Stimulated activated CD8-positive, alpha-beta memory T cell treated with anti-CD3 and anti-CD28 coated beads, Interleukin-15, amount 100 ng/mL, for 1 hour (primary cell): Measurements from ENCODE around the gene LCN2.
"Not testable (repeated sequence)": the region's sequence is repeated elsewhere in the genome, so short reads cannot be mapped to it uniquely, and the experiment has no call there.

Experiments used
- DNase-seq: peaks from one replicate; pipeline ENCODE4 v3.0.0-alpha.2; 2020; ENCODE audit warnings: low read depth

Gene LCN2

DNA sequence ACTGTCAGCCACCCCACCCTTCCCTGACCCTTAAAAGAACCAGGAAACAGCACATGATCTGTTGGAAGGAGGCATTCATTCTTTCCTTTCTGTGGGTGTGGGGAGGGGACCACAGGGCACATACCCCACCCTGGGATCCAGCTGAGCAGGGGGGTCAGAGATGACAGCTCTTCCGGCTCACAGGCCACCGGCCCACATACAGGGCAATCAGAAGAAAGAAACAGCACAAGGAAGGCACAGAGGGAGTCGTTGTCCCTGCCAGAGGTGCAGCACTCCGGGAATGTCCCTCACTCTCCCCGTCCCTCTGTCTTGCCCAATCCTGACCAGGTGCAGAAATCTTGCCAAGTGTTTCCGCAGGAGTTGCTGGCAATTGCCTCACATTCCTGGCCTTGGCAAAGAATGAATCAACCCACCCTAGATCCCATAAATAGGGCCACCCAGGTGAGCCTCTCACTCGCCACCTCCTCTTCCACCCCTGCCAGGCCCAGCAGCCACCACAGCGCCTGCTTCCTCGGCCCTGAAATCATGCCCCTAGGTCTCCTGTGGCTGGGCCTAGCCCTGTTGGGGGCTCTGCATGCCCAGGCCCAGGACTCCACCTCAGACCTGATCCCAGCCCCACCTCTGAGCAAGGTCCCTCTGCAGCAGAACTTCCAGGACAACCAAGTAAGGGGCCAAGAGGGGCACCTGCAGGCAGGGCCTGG, at the start of gene LCN2:
Gene LCN2 (plus strand): TSS at position 453 of the 701 bp plus-strand sequence. CDS start 73 bp downstream, at position 526.
- no peak for DNase-seq

DNA sequence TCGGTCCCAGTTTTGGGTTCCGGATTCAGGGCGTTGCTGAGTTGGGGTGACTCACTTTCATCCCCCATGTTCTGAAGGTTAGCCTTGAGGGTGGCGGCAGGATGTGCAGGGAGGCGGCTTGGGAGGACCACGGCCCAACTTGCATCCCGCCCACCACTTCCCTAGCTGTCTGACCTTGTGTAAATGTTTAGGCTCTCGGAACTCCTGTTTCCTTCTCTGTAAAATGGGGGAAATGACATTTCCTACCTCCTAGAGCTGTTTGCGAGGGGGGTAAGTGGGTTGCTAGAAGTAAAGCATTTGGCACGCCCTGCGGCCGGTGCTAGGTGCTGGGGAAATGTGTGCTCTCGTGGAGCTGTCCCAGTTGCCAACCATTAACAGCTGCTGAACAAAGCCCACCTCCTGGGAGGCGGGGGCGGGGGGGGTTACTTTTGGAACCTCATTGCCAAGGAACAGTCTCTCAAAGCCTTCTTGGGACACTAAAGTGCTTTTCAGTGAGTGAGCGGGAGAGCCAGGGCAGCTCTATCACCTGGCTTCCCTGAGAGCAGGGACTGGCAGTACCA, 49.2 kb upstream of the LCN2 start:
- DNase-seq = no peak

DNA sequence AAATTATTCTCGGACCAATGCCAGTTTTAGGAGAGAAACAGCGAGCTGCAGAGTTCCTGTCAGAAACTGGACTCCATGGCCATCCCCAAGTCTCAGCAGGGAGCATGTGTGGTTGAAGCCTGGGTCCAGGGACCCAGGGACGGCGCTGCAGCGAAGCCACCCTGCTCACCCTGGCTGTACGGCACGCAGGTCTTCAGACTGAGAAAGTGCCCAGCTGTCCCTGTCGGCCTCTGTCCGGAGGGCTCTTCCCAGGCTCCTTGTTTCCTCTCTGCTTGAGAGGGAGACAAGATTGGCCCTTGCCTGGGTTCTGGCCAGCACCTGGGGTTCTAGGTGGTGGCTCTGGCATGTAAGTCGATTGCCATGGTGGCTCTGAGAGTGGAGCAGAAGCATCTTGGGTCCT, 48.7 kb upstream of the LCN2 start:
- no peak for DNase-seq

DNA sequence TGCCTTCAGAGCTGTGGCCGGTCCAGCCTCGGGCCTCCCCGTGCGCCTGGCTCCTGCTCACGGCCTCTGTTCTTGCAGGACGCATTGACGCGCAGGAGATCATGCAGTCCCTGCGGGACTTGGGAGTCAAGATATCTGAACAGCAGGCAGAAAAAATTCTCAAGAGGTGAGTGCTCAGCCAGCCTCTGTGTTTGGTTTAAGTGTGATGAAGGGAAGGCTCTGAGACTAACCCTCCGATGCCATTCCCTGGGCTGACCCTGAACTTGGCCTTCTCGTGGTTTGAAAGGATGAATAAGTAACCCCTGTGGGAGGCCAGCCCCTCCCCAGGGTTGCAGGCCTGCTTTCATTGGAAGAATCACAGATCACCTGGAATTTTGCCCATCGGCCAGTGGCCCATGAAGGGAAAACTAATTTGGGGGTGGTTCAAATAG, 48.0 kb upstream of the LCN2 start:
- DNase-seq = no peak

DNA sequence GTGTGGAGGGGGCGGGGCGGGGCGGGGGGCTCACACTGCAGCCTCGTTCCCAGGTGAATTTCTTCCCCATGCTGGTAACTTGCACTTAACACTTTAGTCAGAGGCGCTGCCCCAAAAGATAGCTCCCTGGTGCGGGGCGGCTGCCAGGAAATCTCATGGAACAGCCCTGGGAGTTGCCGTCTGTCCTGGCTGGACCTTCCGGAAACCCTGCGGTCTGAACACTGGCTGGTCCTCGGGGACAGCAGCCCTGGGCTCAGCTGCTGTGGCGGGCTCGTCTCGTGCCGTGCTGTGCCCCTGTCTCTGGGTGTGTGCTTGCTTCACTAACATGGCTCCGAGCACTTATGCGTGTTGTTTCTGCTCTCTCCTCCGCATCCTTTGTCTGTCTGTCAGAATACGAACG, 47.6 kb upstream of the LCN2 start:
- no peak for DNase-seq

DNA sequence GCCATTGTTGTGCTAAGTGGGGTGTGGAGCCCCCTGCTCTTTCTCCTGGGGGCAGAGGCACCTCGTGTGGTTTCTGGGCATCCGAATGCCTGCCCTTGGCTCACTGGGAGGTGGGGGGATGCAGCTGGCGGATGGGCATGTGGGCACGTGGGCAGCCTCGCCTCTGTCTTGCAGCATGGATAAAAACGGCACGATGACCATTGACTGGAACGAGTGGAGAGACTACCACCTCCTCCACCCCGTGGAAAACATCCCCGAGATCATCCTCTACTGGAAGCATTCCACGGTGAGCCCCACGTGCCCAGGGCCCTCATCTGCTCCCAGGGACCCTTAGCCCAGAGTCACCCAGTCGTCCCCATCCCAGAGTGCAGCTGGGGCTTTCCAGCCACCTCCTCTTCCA, 47.1 kb upstream of the LCN2 start:
- DNase-seq = no peak

DNA sequence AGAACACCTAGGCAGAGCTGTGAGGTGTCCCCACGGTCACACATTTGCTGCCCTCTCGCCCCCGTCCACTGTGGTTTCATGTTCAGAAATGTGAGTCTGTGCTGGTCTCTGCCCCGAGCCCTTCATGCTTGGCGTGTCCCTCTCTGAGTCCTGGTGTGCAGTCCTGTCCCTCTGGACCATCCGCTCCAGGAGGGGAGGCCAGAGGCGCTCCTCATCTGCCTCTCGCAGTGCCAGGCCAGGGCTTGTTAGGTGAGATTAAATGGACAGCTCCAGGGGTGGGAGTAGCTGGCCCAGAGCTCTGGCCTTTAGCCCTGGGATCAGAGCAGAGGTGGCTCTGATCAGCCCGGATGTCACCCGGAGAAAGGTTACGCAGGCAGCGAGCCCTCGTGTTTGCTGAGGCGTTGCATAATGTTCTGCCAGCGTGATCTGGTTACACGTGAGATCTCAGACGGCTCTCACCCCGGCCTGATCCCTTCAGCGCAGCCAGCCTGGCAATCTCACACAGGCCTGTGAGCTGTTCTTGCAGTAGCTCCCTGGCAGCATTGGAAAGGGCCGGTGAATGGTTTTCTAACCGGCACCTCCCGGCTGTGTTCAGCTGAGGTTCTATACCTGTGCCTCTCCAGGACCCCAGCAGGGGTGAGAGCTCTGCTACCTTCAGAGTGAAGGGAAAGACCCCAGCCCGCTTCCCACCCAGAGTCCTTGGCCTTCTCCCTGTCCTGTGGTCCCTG, 46.2 kb upstream of the LCN2 start:
- no peak for DNase-seq

DNA sequence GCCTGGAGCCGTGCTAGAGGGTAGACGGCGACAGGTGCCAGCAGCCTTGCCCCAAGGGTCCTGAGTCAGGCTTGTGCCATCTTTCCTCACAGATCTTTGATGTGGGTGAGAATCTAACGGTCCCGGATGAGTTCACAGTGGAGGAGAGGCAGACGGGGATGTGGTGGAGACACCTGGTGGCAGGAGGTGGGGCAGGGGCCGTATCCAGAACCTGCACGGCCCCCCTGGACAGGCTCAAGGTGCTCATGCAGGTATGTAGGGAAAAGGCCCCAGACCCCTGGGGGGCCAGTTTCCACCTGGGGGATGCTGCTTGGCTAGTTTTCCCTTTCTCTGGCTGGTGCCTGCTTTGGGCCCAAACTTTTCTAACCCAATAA, 45.7 kb upstream of the LCN2 start:
- no peak for DNase-seq

DNA sequence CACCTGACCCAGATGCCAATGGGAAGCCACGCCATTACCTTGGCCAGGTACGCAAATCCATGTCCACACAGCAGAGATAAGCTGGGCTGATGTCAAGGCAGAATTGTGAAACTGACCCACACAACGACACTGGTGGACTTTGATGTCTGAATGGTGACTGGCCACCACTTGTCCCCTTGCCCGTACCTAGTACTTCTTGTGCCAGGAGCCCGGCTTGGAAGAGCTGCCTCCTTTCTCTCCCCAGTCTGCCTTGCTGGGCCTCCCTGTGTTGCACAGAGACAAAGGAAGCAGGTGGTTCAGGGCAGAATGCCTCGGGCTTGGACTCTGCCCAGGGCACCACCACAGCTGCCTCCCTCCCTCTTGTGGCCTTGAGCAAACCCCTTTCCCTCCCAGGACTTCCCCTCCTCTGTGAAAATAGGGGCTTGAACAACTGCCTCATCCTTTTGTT, 45.1 kb upstream of the LCN2 start:
- DNase-seq = no peak

DNA sequence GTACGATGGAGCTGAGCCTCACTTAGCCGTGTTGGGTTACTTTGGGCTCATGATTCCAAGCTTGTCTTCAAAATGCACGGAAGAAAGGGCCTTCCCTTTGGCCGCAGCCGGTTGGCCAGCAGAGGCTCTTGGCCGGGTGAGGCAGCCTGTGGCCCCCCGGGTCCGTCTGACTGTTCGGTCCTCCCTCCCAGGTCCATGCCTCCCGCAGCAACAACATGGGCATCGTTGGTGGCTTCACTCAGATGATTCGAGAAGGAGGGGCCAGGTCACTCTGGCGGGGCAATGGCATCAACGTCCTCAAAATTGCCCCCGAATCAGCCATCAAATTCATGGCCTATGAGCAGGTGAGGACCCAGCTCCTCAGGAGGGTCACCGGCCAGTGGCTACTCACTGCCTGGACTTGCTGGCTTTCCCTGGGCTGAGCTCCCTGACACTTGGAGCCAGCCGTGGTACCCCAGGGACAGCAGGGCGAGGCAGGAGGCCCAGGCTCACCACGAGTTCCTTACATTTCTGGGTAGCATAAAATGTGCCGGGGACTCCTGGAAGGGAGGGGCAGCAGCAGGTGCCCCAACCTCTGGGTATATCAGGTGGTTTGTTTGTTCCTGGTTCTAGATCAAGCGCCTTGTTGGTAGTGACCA, 43.6 kb upstream of the LCN2 start:
- no peak for DNase-seq

DNA sequence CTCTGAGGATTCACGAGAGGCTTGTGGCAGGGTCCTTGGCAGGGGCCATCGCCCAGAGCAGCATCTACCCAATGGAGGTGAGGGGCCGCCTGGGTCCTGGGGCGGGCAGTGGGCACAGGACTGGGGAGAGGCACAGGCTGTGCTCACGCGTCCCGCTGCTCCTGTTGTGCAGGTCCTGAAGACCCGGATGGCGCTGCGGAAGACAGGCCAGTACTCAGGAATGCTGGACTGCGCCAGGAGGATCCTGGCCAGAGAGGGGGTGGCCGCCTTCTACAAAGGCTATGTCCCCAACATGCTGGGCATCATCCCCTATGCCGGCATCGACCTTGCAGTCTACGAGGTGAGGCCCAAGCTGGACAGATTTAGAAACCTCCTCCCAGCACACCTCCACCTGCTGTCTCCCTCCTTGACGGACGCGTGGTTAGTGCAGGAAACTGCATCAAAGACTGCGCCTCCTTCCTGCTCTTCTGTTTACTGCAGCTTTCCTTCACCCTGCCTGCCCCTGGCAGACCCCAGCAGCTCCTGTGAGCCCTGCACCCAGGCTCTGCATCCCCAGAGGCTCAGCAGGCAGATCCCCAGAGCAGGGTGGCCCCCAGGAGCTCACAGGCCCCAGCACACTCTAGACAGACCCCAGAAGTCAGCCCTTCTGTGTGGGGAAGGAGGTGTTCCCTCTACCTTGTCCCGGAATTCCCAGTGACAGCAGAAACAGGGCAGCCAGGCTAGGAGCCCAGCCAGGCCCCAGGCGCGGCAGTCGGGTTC, 42.9 kb upstream of the LCN2 start:
- no peak for DNase-seq

DNA sequence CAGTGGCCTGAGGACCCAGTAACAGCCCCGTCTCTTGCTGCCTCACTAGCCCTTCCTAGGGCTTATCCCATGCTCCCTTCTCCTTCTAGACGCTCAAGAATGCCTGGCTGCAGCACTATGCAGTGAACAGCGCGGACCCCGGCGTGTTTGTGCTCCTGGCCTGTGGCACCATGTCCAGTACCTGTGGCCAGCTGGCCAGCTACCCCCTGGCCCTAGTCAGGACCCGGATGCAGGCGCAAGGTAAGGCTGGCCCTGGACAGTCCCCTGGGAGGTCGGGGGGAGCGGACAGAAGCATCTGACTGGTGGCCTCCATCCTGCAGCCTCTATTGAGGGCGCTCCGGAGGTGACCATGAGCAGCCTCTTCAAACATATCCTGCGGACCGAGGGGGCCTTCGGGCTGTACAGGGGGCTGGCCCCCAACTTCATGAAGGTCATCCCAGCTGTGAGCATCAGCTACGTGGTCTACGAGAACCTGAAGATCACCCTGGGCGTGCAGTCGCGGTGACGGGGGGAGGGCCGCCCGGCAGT, 42.2 kb upstream of the LCN2 start:
- DNase-seq = no peak

DNA sequence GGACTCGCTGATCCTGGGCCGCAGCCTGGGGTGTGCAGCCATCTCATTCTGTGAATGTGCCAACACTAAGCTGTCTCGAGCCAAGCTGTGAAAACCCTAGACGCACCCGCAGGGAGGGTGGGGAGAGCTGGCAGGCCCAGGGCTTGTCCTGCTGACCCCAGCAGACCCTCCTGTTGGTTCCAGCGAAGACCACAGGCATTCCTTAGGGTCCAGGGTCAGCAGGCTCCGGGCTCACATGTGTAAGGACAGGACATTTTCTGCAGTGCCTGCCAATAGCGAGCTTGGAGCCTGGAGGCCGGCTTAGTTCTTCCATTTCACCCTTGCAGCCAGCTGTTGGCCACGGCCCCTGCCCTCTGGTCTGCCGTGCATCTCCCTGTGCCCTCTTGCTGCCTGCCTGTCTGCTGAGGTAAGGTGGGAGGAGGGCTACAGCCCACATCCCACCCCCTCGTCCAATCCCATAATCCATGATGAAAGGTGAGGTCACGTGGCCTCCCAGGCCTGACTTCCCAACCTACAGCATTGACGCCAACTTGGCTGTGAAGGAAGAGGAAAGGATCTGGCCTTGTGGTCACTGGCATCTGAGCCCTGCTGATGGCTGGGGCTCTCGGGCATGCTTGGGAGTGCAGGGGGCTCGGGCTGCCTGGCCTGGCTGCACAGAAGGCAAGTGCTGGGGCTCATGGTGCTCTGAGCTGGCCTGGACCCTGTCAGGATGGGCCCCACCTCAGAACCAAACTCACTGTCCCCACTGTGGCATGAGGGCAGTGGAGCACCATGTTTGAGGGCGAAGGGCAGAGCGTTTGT, 41.6 kb upstream of the LCN2 start:
- no peak for DNase-seq

DNA sequence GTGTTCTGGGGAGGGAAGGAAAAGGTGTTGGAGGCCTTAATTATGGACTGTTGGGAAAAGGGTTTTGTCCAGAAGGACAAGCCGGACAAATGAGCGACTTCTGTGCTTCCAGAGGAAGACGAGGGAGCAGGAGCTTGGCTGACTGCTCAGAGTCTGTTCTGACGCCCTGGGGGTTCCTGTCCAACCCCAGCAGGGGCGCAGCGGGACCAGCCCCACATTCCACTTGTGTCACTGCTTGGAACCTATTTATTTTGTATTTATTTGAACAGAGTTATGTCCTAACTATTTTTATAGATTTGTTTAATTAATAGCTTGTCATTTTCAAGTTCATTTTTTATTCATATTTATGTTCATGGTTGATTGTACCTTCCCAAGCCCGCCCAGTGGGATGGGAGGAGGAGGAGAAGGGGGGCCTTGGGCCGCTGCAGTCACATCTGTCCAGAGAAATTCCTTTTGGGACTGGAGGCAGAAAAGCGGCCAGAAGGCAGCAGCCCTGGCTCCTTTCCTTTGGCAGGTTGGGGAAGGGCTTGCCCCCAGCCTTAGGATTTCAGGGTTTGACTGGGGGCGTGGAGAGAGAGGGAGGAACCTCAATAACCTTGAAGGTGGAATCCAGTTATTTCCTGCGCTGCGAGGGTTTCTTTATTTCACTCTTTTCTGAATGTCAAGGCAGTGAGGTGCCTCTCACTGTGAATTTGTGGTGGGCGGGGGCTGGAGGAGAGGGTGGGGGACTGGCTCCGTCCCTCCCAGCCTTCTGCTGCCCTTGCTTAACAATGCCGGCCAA, 40.8 kb upstream of the LCN2 start:
- no peak for DNase-seq

DNA sequence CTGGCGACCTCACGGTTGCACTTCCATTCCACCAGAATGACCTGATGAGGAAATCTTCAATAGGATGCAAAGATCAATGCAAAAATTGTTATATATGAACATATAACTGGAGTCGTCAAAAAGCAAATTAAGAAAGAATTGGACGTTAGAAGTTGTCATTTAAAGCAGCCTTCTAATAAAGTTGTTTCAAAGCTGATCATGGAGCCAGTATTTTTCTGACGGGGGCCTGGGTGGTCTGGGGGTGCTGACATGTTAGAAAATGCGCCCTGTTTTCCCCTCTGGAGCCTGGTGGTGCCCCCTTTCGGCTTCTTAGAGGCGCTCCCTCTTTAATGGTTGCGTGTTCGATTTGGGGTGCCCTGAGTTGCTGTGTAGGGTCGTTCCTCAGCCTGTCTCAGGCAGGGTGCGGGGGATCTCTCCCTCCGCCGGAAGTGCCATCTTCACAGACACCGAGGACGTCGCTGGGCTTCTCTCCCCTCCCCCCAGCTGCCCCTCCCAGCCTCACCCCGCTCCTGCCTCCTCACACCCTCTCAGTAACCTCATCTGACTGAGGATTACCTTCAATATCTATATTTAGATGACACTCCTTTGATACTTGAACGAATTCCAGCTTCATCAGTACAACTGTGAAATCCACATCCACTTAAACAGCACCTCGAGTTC, 40.1 kb upstream of the LCN2 start:
- DNase-seq = no peak

DNA sequence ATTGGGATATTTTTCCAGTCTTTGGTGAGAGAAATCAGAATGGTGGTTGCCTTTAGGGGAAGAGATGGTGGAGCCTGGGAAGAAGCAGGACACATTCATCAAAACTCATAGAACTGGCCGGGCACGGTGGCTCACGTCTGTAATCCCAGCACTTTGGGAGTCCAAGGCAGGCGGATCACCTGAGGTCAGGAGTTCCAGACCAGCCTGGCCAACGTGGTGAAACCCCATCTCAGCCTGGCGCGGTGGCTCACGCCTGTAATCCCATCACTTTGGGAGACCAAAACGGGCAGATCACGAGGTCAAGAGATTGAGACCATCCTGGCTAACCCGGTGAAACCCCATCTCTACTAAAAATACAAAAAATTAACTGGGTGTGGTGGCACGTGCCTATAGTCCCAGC, 37.5 kb upstream of the LCN2 start:
- not testable (repeated sequence) for DNase-seq

DNA sequence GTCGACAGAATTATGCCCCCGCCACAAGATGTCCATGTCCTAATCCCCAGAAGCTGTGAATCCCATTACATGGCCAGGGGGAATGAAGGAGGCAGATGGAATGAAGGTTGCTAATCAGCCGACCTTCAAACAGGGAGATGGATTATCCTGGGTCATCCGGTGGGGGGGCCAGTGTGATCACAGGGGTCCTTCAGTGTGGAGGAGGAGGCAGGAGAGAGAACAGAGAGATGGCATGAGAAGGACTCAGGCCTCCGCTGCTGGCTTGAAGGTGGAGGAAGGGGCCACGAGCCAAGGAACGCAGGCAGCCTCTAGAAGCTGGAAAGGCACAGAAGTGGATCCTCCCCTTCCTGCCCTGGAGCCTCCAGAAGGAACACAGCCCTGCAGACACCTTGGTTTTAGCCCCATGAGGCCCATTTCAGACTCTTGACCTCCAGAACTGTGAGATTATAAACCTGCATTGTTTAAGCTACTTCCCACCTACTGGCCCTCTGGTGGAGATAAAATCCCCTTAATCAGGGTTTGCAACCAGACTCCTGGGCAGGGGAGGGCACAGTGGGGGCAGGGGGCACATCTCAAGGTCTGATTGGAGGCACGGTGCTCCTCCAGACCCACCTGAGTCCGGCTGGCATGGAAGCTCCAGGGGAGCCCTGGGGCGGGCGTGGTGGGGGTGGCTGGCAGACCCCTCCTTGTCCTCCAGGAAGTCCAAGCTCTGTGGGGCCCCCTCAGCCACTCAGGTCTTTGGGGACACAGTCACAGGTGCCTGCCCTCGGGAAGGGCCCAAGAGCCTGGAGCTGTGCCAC, 35.5 kb upstream of the LCN2 start:
- no peak for DNase-seq

DNA sequence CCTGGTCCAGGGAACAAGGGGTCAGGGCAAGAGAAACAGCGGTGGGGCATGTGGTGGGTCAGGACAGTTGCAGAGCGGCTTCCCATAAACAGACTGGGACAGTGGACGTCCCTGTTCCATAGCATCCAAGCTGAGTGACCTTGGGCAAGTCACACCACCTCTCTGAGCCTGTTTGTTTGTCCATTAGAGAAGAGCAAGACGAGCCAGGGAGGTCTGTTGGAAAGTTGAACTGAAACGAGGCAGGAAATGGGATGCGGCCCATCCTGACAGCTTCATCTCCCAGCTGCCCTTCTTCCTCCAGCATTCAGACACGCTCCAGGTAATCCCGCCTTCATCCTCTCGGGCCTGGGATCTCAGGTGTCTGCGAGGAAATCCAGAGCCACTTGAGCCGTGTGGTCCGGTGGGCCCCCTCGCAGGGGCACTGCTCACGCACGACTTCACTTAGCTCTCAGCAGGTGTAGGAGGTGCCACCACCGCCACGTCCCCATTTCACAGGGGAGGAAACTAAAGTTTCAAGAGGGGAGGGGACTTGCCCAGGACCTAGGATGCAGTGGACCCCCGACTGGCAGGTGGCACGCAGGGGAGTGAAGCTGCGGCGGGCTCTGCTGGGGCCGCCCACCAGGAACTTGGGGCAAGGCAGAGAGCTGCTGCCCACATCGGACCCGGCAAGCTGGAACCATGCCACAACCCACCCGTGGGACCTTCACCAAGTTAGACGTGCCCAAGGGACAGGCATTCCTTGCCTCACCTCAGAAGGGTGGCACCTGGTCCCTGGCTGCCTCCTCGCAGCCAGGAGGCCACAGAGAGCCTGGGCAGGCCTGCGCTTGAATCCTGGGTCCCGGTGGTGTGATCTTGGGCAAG, 34.7 kb upstream of the LCN2 start:
- DNase-seq = no peak
